GM12878 (cell line): Measurements from ENCODE around the gene CTSL.

ENCODE experiments used
- CREB1 ChIP-seq: IDR thresholded peaks from 2 replicates; pipeline ENCODE4 v1.6.1; 2012; ENCODE audit warnings: low read depth, mild to moderate bottlenecking, inconsistent platforms
- ESRRA ChIP-seq: IDR thresholded peaks from 2 replicates; pipeline ENCODE4 v1.6.1; 2012; ENCODE audit warnings: mild to moderate bottlenecking, low read length, improper control_type of control experiment
- EZH2 ChIP-seq: IDR thresholded peaks from 2 replicates; pipeline ENCODE4 v1.6.1; 2012; ENCODE audit warnings: low read depth, mild to moderate bottlenecking, control low read depth, inconsistent platforms, low read length, borderline replicate concordance; ENCODE audit not compliant: control insufficient read depth
- FOS ChIP-seq: IDR thresholded peaks from 3 replicates; pipeline ENCODE4 v1.6.1; 2011; ENCODE audit warnings: borderline replicate concordance; ENCODE audit not compliant: insufficient read length; ENCODE audit errors: extremely low read depth
- POLR2A ChIP-seq: IDR thresholded peaks from 2 replicates; pipeline ENCODE4 v1.6.1; 2011; ENCODE audit warnings: low read depth, mild to moderate bottlenecking, low read length
- RBBP5 ChIP-seq: fragments of 200-600 bp; sonication (generic); conservative IDR thresholded peaks from 2 replicates; pipeline ENCODE4 v1.6.1; 2016
- SIN3A ChIP-seq: IDR thresholded peaks from 2 replicates; pipeline ENCODE4 v1.6.1; 2012; ENCODE audit warnings: low read depth, low read length, improper control_type of control experiment
- TAF1 ChIP-seq: IDR thresholded peaks from 2 replicates; pipeline ENCODE4 v1.6.1; 2011; ENCODE audit warnings: mild to moderate bottlenecking, low read depth, low read length, borderline replicate concordance
- YY1 ChIP-seq: IDR thresholded peaks from 2 replicates; pipeline ENCODE4 v1.6.1; 2011; ENCODE audit warnings: low read depth, mild to moderate bottlenecking, low read length
- TF ChIP-seq, protein P1 (sequence below): fragments of 450-650 bp; conservative IDR thresholded peaks from 2 replicates; pipeline ENCODE4 v1.6.1; 2017; ENCODE audit warnings: mild to moderate bottlenecking, moderate library complexity
- TF ChIP-seq, protein P2 (sequence below), 3 experiments: IDR thresholded peaks in 2 of 3; conservative IDR thresholded peaks in 1 of 3; 2 replicates each; pipeline ENCODE4 v1.5.1; 2011; ENCODE audit warnings: low read depth in 3 of 3, low read length in 3 of 3, mild to moderate bottlenecking in 3 of 3, control low read depth in 2 of 3, moderate library complexity in 2 of 3, inconsistent platforms in 1 of 3, mixed read lengths in 1 of 3; ENCODE audit not compliant: control insufficient read depth in 2 of 3, insufficient read depth in 1 of 3; ENCODE audit errors: extremely low read depth in 1 of 3
- TF ChIP-seq, protein P3 (sequence below): IDR thresholded peaks from 2 replicates; pipeline ENCODE4 v1.6.1; 2012; ENCODE audit warnings: improper control_type of control experiment, low read depth, low read length; ENCODE audit not compliant: insufficient replicate concordance

DNA sequence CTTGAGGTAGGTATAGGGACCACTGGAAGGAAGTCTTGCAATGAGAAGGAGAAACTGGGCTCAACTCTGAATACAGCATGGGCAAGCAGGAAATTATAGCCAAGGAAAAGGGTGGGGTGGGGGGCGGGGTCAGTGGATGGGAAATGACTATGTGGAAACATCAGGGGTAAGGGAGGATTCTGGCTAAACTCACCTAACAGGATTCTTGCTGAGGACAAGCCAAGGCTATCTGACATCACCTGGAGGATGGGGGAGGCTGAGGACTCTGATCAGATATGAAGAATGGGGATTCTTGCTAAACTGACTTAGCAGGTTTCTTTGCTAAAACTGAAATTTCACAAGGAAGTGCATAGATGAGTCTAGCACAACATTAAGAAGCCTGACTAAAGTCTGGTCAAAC is 40.8 kb downstream of the CTSL start:
- TF ChIP-seq TAF1 (no peak), RBBP5 (no peak), YY1 (no peak), POLR2A (no peak), CREB1 (no peak), FOS (no peak), SIN3A (no peak), EZH2 (no peak), ESRRA (no peak)
- TF ChIP-seq, protein P1, sequence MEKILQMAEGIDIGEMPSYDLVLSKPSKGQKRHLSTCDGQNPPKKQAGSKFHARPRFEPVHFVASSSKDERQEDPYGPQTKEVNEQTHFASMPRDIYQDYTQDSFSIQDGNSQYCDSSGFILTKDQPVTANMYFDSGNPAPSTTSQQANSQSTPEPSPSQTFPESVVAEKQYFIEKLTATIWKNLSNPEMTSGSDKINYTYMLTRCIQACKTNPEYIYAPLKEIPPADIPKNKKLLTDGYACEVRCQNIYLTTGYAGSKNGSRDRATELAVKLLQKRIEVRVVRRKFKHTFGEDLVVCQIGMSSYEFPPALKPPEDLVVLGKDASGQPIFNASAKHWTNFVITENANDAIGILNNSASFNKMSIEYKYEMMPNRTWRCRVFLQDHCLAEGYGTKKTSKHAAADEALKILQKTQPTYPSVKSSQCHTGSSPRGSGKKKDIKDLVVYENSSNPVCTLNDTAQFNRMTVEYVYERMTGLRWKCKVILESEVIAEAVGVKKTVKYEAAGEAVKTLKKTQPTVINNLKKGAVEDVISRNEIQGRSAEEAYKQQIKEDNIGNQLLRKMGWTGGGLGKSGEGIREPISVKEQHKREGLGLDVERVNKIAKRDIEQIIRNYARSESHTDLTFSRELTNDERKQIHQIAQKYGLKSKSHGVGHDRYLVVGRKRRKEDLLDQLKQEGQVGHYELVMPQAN = no peak
- TF ChIP-seq, protein P2, sequence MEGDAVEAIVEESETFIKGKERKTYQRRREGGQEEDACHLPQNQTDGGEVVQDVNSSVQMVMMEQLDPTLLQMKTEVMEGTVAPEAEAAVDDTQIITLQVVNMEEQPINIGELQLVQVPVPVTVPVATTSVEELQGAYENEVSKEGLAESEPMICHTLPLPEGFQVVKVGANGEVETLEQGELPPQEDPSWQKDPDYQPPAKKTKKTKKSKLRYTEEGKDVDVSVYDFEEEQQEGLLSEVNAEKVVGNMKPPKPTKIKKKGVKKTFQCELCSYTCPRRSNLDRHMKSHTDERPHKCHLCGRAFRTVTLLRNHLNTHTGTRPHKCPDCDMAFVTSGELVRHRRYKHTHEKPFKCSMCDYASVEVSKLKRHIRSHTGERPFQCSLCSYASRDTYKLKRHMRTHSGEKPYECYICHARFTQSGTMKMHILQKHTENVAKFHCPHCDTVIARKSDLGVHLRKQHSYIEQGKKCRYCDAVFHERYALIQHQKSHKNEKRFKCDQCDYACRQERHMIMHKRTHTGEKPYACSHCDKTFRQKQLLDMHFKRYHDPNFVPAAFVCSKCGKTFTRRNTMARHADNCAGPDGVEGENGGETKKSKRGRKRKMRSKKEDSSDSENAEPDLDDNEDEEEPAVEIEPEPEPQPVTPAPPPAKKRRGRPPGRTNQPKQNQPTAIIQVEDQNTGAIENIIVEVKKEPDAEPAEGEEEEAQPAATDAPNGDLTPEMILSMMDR (IDR thresholded peaks at IDR 0.05 in 2 of 3, conservative IDR thresholded peaks at IDR 0.05 in 1 of 3; ENCODE audit: control insufficient read depth in 2 of 3, extremely low read depth in 1 of 3, insufficient read depth in 1 of 3, low read depth in 3 of 3, low read length in 3 of 3) = no peak
- TF ChIP-seq, protein P3, sequence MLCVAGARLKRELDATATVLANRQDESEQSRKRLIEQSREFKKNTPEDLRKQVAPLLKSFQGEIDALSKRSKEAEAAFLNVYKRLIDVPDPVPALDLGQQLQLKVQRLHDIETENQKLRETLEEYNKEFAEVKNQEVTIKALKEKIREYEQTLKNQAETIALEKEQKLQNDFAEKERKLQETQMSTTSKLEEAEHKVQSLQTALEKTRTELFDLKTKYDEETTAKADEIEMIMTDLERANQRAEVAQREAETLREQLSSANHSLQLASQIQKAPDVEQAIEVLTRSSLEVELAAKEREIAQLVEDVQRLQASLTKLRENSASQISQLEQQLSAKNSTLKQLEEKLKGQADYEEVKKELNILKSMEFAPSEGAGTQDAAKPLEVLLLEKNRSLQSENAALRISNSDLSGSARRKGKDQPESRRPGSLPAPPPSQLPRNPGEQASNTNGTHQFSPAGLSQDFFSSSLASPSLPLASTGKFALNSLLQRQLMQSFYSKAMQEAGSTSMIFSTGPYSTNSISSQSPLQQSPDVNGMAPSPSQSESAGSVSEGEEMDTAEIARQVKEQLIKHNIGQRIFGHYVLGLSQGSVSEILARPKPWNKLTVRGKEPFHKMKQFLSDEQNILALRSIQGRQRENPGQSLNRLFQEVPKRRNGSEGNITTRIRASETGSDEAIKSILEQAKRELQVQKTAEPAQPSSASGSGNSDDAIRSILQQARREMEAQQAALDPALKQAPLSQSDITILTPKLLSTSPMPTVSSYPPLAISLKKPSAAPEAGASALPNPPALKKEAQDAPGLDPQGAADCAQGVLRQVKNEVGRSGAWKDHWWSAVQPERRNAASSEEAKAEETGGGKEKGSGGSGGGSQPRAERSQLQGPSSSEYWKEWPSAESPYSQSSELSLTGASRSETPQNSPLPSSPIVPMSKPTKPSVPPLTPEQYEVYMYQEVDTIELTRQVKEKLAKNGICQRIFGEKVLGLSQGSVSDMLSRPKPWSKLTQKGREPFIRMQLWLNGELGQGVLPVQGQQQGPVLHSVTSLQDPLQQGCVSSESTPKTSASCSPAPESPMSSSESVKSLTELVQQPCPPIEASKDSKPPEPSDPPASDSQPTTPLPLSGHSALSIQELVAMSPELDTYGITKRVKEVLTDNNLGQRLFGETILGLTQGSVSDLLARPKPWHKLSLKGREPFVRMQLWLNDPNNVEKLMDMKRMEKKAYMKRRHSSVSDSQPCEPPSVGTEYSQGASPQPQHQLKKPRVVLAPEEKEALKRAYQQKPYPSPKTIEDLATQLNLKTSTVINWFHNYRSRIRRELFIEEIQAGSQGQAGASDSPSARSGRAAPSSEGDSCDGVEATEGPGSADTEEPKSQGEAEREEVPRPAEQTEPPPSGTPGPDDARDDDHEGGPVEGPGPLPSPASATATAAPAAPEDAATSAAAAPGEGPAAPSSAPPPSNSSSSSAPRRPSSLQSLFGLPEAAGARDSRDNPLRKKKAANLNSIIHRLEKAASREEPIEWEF = no peak
